IMR-90 (cell line): ENCODE measurements around the gene ERBB4. TPM values are rescaled to one million over a fixed set of nuclear protein-coding genes. Genes with fewer than 3 reads are reported as not detected.
A peak's percentile ranks its signal among the peaks of the same experiment; 100 is the strongest.

ENCODE experiments used
- ATAC-seq: fragments of 200-7000 bp; cut with Tn5 transposase; 2 replicates; pipeline ENCODE4 v1.9.1; 2020; ENCODE audit warnings: low read depth, mild to moderate bottlenecking, moderate library complexity
- BruUV-seq: library from RNA; stranded (reverse); fragments of 400-500 nt; replicated peaks from 2 replicates; lab custom pipeline; 2021; lab: Mats Ljungman, UMichigan
- CTCF ChIA-PET: fragments of 300-600 bp; formaldehyde crosslinking; extraction: SDS; loops from one replicate; lab custom pipeline; 2021; ENCODE audit warnings: antibody characterized with exemption; lab: Yijun Ruan, JAX
- POLR2A ChIA-PET: fragments of 300-600 bp; sonication (Branson Sonifier 250); formaldehyde crosslinking; loops from one replicate; lab custom pipeline; 2022; ENCODE audit warnings: antibody characterized with exemption; ENCODE audit not compliant: unreplicated experiment; lab: Charles Lee
- DNase-seq: peaks from one replicate; pipeline ENCODE4 v3.0.0; 2013
- H2AFZ ChIP-seq: replicated peaks from 2 replicates; pipeline ENCODE3; 2013; ENCODE audit warnings: low read length, mild to moderate bottlenecking; ENCODE audit not compliant: poor library complexity
- H2AK5ac ChIP-seq: 2 replicates; pipeline ENCODE4 v1.6.1; 2013; ENCODE audit warnings: low read depth, low read length, inconsistent platforms
- H2AK9ac ChIP-seq: replicated peaks from 2 replicates; pipeline ENCODE3; 2013; ENCODE audit warnings: mild to moderate bottlenecking, low read depth, low read length, moderate library complexity; ENCODE audit not compliant: poor library complexity
- H2BK120ac ChIP-seq: 2 replicates; pipeline ENCODE4 v1.6.1; 2013; ENCODE audit warnings: low read depth, low read length, inconsistent platforms
- H2BK15ac ChIP-seq: 3 replicates; pipeline ENCODE4 v1.6.1; 2013; ENCODE audit warnings: low read depth, low read length, inconsistent platforms
- H2BK20ac ChIP-seq: 2 replicates; pipeline ENCODE4 v1.6.1; 2013; ENCODE audit warnings: low read depth, mild to moderate bottlenecking, inconsistent platforms, low read length, moderate library complexity
- H2BK5ac ChIP-seq: 2 replicates; pipeline ENCODE4 v1.6.1; 2013; ENCODE audit warnings: mild to moderate bottlenecking, low read depth, low read length, inconsistent platforms; ENCODE audit not compliant: poor library complexity, severe bottlenecking
- H3K14ac ChIP-seq: replicated peaks from 2 replicates; pipeline ENCODE4 v1.6.1; 2013; ENCODE audit warnings: low read depth, low read length, inconsistent platforms
- H3K18ac ChIP-seq: 2 replicates; pipeline ENCODE4 v1.6.1; 2013; ENCODE audit warnings: low read depth, low read length, control low read depth
- H3K23ac ChIP-seq: 2 replicates; pipeline ENCODE4 v1.6.1; 2013; ENCODE audit warnings: low read depth, low read length, inconsistent platforms
- H3K27ac ChIP-seq: 2 replicates; pipeline ENCODE4 v1.5.1; 2013; ENCODE audit warnings: mild to moderate bottlenecking, control low read depth, low read length; ENCODE audit not compliant: insufficient read depth
- H3K27me3 ChIP-seq: 2 replicates; pipeline ENCODE4 v1.6.1; 2013; ENCODE audit warnings: low read length; ENCODE audit not compliant: control insufficient read depth, insufficient read depth
- H3K36me3 ChIP-seq: 2 replicates; pipeline ENCODE4 v1.6.1; 2013; ENCODE audit warnings: low read length, mixed read lengths; ENCODE audit not compliant: control insufficient read depth, insufficient read depth
- H3K4ac ChIP-seq: 2 replicates; pipeline ENCODE4 v1.6.1; 2013; ENCODE audit warnings: low read depth, low read length, inconsistent platforms
- H3K4me1 ChIP-seq: 2 replicates; pipeline ENCODE4 v1.6.1; 2013; ENCODE audit warnings: low read length, mixed read lengths; ENCODE audit not compliant: control insufficient read depth, insufficient read depth
- H3K4me2 ChIP-seq: 2 replicates; pipeline ENCODE4 v1.6.1; 2013; ENCODE audit warnings: low read depth, mild to moderate bottlenecking, control low read depth, low read length, moderate library complexity
- H3K4me3 ChIP-seq: 2 replicates; pipeline ENCODE4 v1.5.1; 2013; ENCODE audit warnings: low read depth, mild to moderate bottlenecking, control low read depth, low read length, moderate library complexity; ENCODE audit not compliant: insufficient read depth
- H3K56ac ChIP-seq: 2 replicates; pipeline ENCODE4 v1.6.1; 2013; ENCODE audit warnings: low read length, inconsistent platforms; ENCODE audit not compliant: insufficient read depth; ENCODE audit errors: extremely low read depth
- H3K79me1 ChIP-seq, 2 experiments: 2 replicates each; pipeline ENCODE4 v1.6.1; 2013; ENCODE audit warnings: low read length in 2 of 2, inconsistent platforms in 1 of 2, low read depth in 1 of 2
- H3K9ac ChIP-seq: 2 replicates; pipeline ENCODE4 v1.6.1; 2013; ENCODE audit warnings: low read depth, low read length, control low read depth
- H3K9me1 ChIP-seq: 2 replicates; pipeline ENCODE4 v1.6.1; 2013; ENCODE audit warnings: low read length, inconsistent platforms; ENCODE audit not compliant: insufficient read depth
- H3K9me3 ChIP-seq: 2 replicates; pipeline ENCODE4 v1.6.1; 2013; ENCODE audit warnings: low read length; ENCODE audit not compliant: control insufficient read depth, insufficient read depth
- H4K20me1 ChIP-seq: 2 replicates; pipeline ENCODE4 v1.6.1; 2013; ENCODE audit warnings: low read length, inconsistent platforms; ENCODE audit not compliant: insufficient read depth
- H4K5ac ChIP-seq: 2 replicates; pipeline ENCODE4 v1.6.1; 2013; ENCODE audit warnings: mild to moderate bottlenecking, low read depth, low read length, control low read depth
- H4K8ac ChIP-seq, 2 experiments: 2 replicates each; pipeline ENCODE4 v1.6.1; 2013; ENCODE audit warnings: low read depth in 2 of 2, low read length in 2 of 2, control low read depth in 1 of 2, inconsistent platforms in 1 of 2
- H4K91ac ChIP-seq: 2 replicates; pipeline ENCODE4 v1.6.1; 2013; ENCODE audit warnings: low read depth, low read length, inconsistent platforms; ENCODE audit not compliant: insufficient read depth
- BHLHE40 ChIP-seq: fragments of 150-350 bp; IDR thresholded peaks from 2 replicates; pipeline ENCODE4 v1.6.1; 2016; ENCODE audit warnings: mild to moderate bottlenecking, low read depth, low read length
- CEBPB ChIP-seq: IDR thresholded peaks from 2 replicates; pipeline ENCODE4 v1.6.1; 2012; ENCODE audit warnings: low read depth, low read length, improper control_type of control experiment
- CHD1 ChIP-seq: IDR thresholded peaks from 2 replicates; pipeline ENCODE4 v1.6.1; 2012; ENCODE audit warnings: low read depth, low read length, improper control_type of control experiment
- CTCF ChIP-seq: conservative IDR thresholded peaks from 2 replicates; pipeline ENCODE4 v1.5.1; 2012; ENCODE audit warnings: mild to moderate bottlenecking, low read depth, low read length, improper control_type of control experiment
- FOS ChIP-seq: fragments of 150-350 bp; IDR thresholded peaks from 2 replicates; pipeline ENCODE4 v1.6.1; 2016; ENCODE audit warnings: low read depth, low read length
- MAFK ChIP-seq: IDR thresholded peaks from 2 replicates; pipeline ENCODE4 v1.6.1; 2012; ENCODE audit warnings: low read depth, low read length, improper control_type of control experiment
- MAZ ChIP-seq: IDR thresholded peaks from 2 replicates; pipeline ENCODE4 v1.6.1; 2012; ENCODE audit warnings: low read depth, mild to moderate bottlenecking, low read length, improper control_type of control experiment, moderate library complexity, borderline replicate concordance
- MXI1 ChIP-seq: IDR thresholded peaks from 2 replicates; pipeline ENCODE4 v1.6.1; 2012; ENCODE audit warnings: low read depth, mild to moderate bottlenecking, low read length, moderate library complexity, borderline replicate concordance
- NFE2L2 ChIP-seq: fragments of 150-350 bp; IDR thresholded peaks from 2 replicates; pipeline ENCODE4 v1.6.1; 2016; ENCODE audit warnings: low read depth, mild to moderate bottlenecking, low read length
- POLR2A ChIP-seq: IDR thresholded peaks from 2 replicates; pipeline ENCODE4 v1.6.1; 2012; ENCODE audit warnings: mild to moderate bottlenecking, low read depth, low read length
- RAD21 ChIP-seq: IDR thresholded peaks from 2 replicates; pipeline ENCODE4 v1.6.1; 2012; ENCODE audit warnings: low read length, improper control_type of control experiment
- RCOR1 ChIP-seq: IDR thresholded peaks from 2 replicates; pipeline ENCODE4 v1.6.1; 2012; ENCODE audit warnings: mild to moderate bottlenecking, low read length, improper control_type of control experiment; ENCODE audit not compliant: insufficient replicate concordance
- RFX5 ChIP-seq: IDR thresholded peaks from 2 replicates; pipeline ENCODE4 v1.8.0; 2012; ENCODE audit warnings: low read depth, mild to moderate bottlenecking, low read length, moderate library complexity
- SMC3 ChIP-seq: fragments of 150-350 bp; IDR thresholded peaks from 2 replicates; pipeline ENCODE4 v1.6.1; 2016; ENCODE audit warnings: low read depth, mild to moderate bottlenecking, antibody characterized with exemption, low read length, moderate library complexity
- WGBS, 2 experiments: methylation state at CpG; one replicate each; pipeline versions ENCODE4 v1.1.5 to v1.1.7; 2013; ENCODE audit warnings: missing lambda C conversion rate in 2 of 2; ENCODE audit not compliant: insufficient read length in 1 of 2; ENCODE audit errors: extremely low coverage in 2 of 2; 5-methylcytosine and 5-hydroxymethylcytosine counted together
- dilution Hi-C: fragments of 300-500 bp; cut with HindIII; formaldehyde crosslinking; loops from one replicate; pipeline ENCODE4 v1.14.3; 2018; ENCODE audit warnings: low sequenced_read_pairs; ENCODE audit not compliant: unreplicated experiment
- in situ Hi-C: fragments of 300-500 bp; cut with MboI; formaldehyde crosslinking; loops from 3 replicates; pipeline ENCODE4 v1.14.3; 2019; ENCODE audit warnings: low sequenced_read_pairs, inconsistent platforms, mixed read lengths
- intact Hi-C: fragments of 100-400 bp; cut with micrococcal nuclease; formaldehyde crosslinking; loops from 2 replicates; pipeline ENCODE4 v1.10.0; 2022
- polyA plus RNA-seq, 3 experiments: library from polyadenylated mRNA; depleted of rRNA; stranded (reverse); fragments of >200 nt; gene quantifications; 2 replicates each; pipeline ENCODE4 v1.2.3, GENCODE V29; 2012; ENCODE audit warnings: low replicate concordance in 1 of 3
- total RNA-seq: library from RNA; depleted of rRNA; stranded (reverse); fragments of >200 nt; gene quantifications from 2 replicates; pipeline ENCODE4 v1.2.3, GENCODE V29; 2012
- TF ChIP-seq, protein P1 (sequence below): fragments of 150-350 bp; IDR thresholded peaks from 2 replicates; pipeline ENCODE4 v1.6.1; 2016; ENCODE audit warnings: low read depth, mild to moderate bottlenecking, low read length, moderate library complexity, borderline replicate concordance
- TF ChIP-seq, protein P2 (sequence below): fragments of 150-350 bp; IDR thresholded peaks from 2 replicates; pipeline ENCODE4 v1.6.1; 2017; ENCODE audit warnings: mild to moderate bottlenecking, antibody characterized with exemption, low read length, low read depth

Gene ERBB4
- total and polyA plus RNA-seq, 2 of the 4 experiments (the other 2 are of a cell fraction): not detected

GRCh38 chr2:211981451-211981850 is 557.2 kb downstream of the ERBB4 start:
- H4K91ac ChIP-seq: no peak overlapping the region
- POLR2A ChIA-PET: no interaction called here
- H3K14ac ChIP-seq: no peak overlapping the region
- H2AFZ ChIP-seq: no peak overlapping the region
- H3K4me1 ChIP-seq: peaks cover 4% of the 10 kb centered on the region; the same call in 1 of the 2 replicates
- peak overlapping the region; percentile 39; the same call in 1 of the 2 replicates for H2BK20ac ChIP-seq
- H2BK15ac ChIP-seq: no peak overlapping the region
- DNase-seq: peak; percentile 19
- H4K20me1 ChIP-seq: no peaks in the 10 kb centered on the region
- H3K4me3 ChIP-seq: no peak overlapping the region
- H3K56ac ChIP-seq: no peak overlapping the region
- no peaks in the 10 kb centered on the region for H3K9me3 ChIP-seq
- TF ChIP-seq, protein P1, sequence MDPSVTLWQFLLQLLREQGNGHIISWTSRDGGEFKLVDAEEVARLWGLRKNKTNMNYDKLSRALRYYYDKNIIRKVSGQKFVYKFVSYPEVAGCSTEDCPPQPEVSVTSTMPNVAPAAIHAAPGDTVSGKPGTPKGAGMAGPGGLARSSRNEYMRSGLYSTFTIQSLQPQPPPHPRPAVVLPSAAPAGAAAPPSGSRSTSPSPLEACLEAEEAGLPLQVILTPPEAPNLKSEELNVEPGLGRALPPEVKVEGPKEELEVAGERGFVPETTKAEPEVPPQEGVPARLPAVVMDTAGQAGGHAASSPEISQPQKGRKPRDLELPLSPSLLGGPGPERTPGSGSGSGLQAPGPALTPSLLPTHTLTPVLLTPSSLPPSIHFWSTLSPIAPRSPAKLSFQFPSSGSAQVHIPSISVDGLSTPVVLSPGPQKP: no peak
- no peak for TF ChIP-seq POLR2A
- no peak for TF ChIP-seq FOS
- TF ChIP-seq RCOR1: no peak
- no peak for TF ChIP-seq CHD1
- TF ChIP-seq CEBPB: no peak
- no peak for TF ChIP-seq MAZ
- no peak for TF ChIP-seq MAFK
- TF ChIP-seq RFX5: no peak
- TF ChIP-seq SMC3: no peak
- no peak for TF ChIP-seq RAD21
- TF ChIP-seq, protein P2, sequence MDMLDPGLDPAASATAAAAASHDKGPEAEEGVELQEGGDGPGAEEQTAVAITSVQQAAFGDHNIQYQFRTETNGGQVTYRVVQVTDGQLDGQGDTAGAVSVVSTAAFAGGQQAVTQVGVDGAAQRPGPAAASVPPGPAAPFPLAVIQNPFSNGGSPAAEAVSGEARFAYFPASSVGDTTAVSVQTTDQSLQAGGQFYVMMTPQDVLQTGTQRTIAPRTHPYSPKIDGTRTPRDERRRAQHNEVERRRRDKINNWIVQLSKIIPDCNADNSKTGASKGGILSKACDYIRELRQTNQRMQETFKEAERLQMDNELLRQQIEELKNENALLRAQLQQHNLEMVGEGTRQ: no peak
- TF ChIP-seq BHLHE40: no peak
- TF ChIP-seq CTCF: no peak
- TF ChIP-seq NFE2L2: no peak
- no peak for TF ChIP-seq MXI1
- peak overlapping the region; percentile 5; the same call in 1 of the 2 replicates for H3K4me2 ChIP-seq
- H2BK120ac ChIP-seq: 0 out of 2 replicates have a peak overlapping the region, but pooled peaks have one; percentile 0
- H2AK9ac ChIP-seq: no peak overlapping the region
- H3K18ac ChIP-seq: no peak overlapping the region
- in situ Hi-C loops: no loop called here
- no peak overlapping the region for H2AK5ac ChIP-seq
- dilution Hi-C loops: no loop called here
- no peak overlapping the region for H3K4ac ChIP-seq
- CTCF ChIA-PET: no interaction called here
- no peak overlapping the region for H4K8ac ChIP-seq
- no peaks in the 10 kb centered on the region for H3K36me3 ChIP-seq
- H2BK5ac ChIP-seq: no peak overlapping the region
- ATAC-seq: peak; percentile 69
- WGBS, 2 experiments: 0% methylated on average over 1 of the region's 1 CpG; no CpG with 5 or more reads in 1 of the 2 experiments
- no peak overlapping the region for H3K9ac ChIP-seq
- no peak overlapping the region for H3K23ac ChIP-seq
- intact Hi-C loops: no loop called here
- no peaks in the 10 kb centered on the region for H3K27me3 ChIP-seq
- no peak overlapping the region for H3K27ac ChIP-seq
- no peaks in the 10 kb centered on the region for H3K79me1 ChIP-seq
- no peaks in the 10 kb centered on the region for H3K9me1 ChIP-seq
- BruUV-seq: no TSS peak
- no peak overlapping the region for H4K5ac ChIP-seq
